ENCODE measurements around the gene LAYN. TPM values are rescaled to one million over a fixed set of nuclear protein-coding genes. Genes with fewer than 3 reads are reported as not detected.

LAYN gene
- total RNA-seq, 1 donor from 2014 or later: 7.5 TPM

Other genes with a start within 250 kb of the LAYN start
- gene POU2AF3, start 242.2 kb upstream of the LAYN start, total RNA-seq: 0.21 and 0.39 TPM in 2 replicates
- 80.7 and 81.0 TPM in 2 replicates for gene POU2AF1, start 161.4 kb upstream of the LAYN start, total RNA-seq
- not detected in 2 replicates for gene BTG4, start 28.3 kb upstream of the LAYN start, total RNA-seq
- not detected in 2 replicates for gene HOATZ, start 25.9 kb upstream of the LAYN start, total RNA-seq
- gene SIK2, start 61.7 kb downstream of the LAYN start, total RNA-seq: 8.4 and 10.0 TPM in 2 replicates
- 58.1 and 61.4 TPM in 2 replicates for gene PPP2R1B, start 225.7 kb downstream of the LAYN start, total RNA-seq

Data from activated T-helper 1 cell treated with anti-CD3 and anti-CD28 coated beads, Interleukin-12 subunit alpha, Interleukin-12 subunit beta, Interleukin-2, Interleukin-4 antibody, amounts not matched to agents 30 ng/mL and 10 ng/mL and 1 ng/mL, durations not matched to agents 14 hours and 24 hours and 36 hours (primary cell).